Measurements from ENCODE around the gene TMEM273.

DNA sequence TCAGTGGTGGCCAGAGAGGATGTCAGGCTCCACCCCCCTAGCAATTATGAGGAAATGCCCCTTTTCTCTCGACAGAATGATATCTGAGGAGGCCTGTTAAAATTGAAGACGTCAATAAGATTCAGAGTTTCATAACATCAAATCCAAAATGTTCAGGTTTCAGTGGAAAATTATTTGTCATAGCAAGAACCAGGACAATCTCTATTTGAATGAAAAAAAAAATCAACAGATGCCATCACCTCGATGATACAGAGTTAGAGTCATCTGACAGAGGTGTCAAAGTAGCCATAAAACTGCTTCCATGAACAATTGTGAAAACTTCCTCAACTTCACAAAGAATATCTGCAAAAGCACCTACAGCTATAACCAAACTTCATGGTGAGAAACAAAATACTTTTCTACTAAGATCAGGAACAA is 7.7 kb downstream of the TMEM273 start:
- TF ChIP-seq, protein P1, sequence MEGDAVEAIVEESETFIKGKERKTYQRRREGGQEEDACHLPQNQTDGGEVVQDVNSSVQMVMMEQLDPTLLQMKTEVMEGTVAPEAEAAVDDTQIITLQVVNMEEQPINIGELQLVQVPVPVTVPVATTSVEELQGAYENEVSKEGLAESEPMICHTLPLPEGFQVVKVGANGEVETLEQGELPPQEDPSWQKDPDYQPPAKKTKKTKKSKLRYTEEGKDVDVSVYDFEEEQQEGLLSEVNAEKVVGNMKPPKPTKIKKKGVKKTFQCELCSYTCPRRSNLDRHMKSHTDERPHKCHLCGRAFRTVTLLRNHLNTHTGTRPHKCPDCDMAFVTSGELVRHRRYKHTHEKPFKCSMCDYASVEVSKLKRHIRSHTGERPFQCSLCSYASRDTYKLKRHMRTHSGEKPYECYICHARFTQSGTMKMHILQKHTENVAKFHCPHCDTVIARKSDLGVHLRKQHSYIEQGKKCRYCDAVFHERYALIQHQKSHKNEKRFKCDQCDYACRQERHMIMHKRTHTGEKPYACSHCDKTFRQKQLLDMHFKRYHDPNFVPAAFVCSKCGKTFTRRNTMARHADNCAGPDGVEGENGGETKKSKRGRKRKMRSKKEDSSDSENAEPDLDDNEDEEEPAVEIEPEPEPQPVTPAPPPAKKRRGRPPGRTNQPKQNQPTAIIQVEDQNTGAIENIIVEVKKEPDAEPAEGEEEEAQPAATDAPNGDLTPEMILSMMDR (IDR thresholded peaks at IDR 0.05) = no peak
- no peak for TF ChIP-seq POLR2A (IDR thresholded peaks at IDR 0.05)
